ENCODE data around the gene IFNG-AS1.

IFNG-AS1 gene

GRCh38 chr12:68012712-68013111, 23.5 kb downstream of the IFNG-AS1 start:
- TF ChIP-seq CTCF (conservative IDR thresholded peaks at IDR 0.05; ENCODE audit: low read depth, low read length) = no peak
- no peak for DNase-seq (ENCODE audit: low read depth)
- no peak overlapping the region for H3K4me3 ChIP-seq (ENCODE audit: low read depth, low read length)

- no peak overlapping the region for H3K4me3 ChIP-seq (ENCODE audit: low read depth, low read length)
- TF ChIP-seq CTCF (conservative IDR thresholded peaks at IDR 0.05; ENCODE audit: low read depth, low read length) = no peak
- no peak for DNase-seq (ENCODE audit: low read depth)
Observed at GRCh38 chr12:68013181-68013580, 23.9 kb downstream of the IFNG-AS1 start.

- no peak overlapping the region for H3K4me3 ChIP-seq (ENCODE audit: low read depth, low read length)
- TF ChIP-seq CTCF (conservative IDR thresholded peaks at IDR 0.05; ENCODE audit: low read depth, low read length) = no peak
- no peak for DNase-seq (ENCODE audit: low read depth)
Observed at GRCh38 chr12:68016136-68016535, 26.9 kb downstream of the IFNG-AS1 start.

- no peak for TF ChIP-seq CTCF (conservative IDR thresholded peaks at IDR 0.05; ENCODE audit: low read depth, low read length)
- no peak overlapping the region for H3K4me3 ChIP-seq (ENCODE audit: low read depth, low read length)
- DNase-seq (ENCODE audit: low read depth) = no peak
Observed at GRCh38 chr12:68018315-68018714, 29.1 kb downstream of the IFNG-AS1 start.

GRCh38 chr12:68020049-68020448, 30.8 kb downstream of the IFNG-AS1 start:
- H3K4me3 ChIP-seq (ENCODE audit: low read depth, low read length) = no peak overlapping the region
- no peak for DNase-seq (ENCODE audit: low read depth)
- no peak for TF ChIP-seq CTCF (conservative IDR thresholded peaks at IDR 0.05; ENCODE audit: low read depth, low read length)

- H3K4me3 ChIP-seq (ENCODE audit: low read depth, low read length) = no peak overlapping the region
- no peak for TF ChIP-seq CTCF (conservative IDR thresholded peaks at IDR 0.05; ENCODE audit: low read depth, low read length)
- DNase-seq (ENCODE audit: low read depth) = no peak
Observed at GRCh38 chr12:68020699-68021098, 31.5 kb downstream of the IFNG-AS1 start.

GRCh38 chr12:68028647-68029046, 39.4 kb downstream of the IFNG-AS1 start:
- H3K4me3 ChIP-seq (ENCODE audit: low read depth, low read length) = no peak overlapping the region
- TF ChIP-seq CTCF (conservative IDR thresholded peaks at IDR 0.05; ENCODE audit: low read depth, low read length) = no peak
- no peak for DNase-seq (ENCODE audit: low read depth)

Data from choroid plexus epithelial cell (primary cell).